KMS-11 (cell line): ENCODE results near the gene FGFR4.

ENCODE experiments used
- H2AFZ ChIP-seq: fragments of 200-600 bp; sonication (generic); 2 replicates; pipeline ENCODE4 v1.6.1; 2016; ENCODE audit warnings: antibody characterized with exemption, mixed run types, low read depth
- H3K27ac ChIP-seq: fragments of 200-600 bp; sonication (generic); 2 replicates; pipeline ENCODE4 v1.6.1; 2016; ENCODE audit warnings: mild to moderate bottlenecking, mixed run types
- H3K27me3 ChIP-seq: fragments of 200-600 bp; sonication (generic); 2 replicates; pipeline ENCODE4 v1.6.1; 2017; ENCODE audit warnings: mild to moderate bottlenecking, low read depth, mixed run types, moderate library complexity; ENCODE audit not compliant: insufficient read depth
- H3K36me3 ChIP-seq: fragments of 200-600 bp; sonication (generic); 2 replicates; pipeline ENCODE4 v1.6.1; 2017; ENCODE audit warnings: mild to moderate bottlenecking, mixed run types; ENCODE audit not compliant: insufficient read depth
- H3K4me1 ChIP-seq: fragments of 200-600 bp; sonication (generic); 2 replicates; pipeline ENCODE4 v1.6.1; 2016; ENCODE audit warnings: mild to moderate bottlenecking, low read depth, mixed run types; ENCODE audit not compliant: poor library complexity, severe bottlenecking
- H3K4me2 ChIP-seq: fragments of 200-600 bp; sonication (generic); 2 replicates; pipeline ENCODE4 v1.7.0; 2016; ENCODE audit warnings: mild to moderate bottlenecking, mixed run types
- H3K4me3 ChIP-seq: fragments of 200-600 bp; sonication (generic); IDR thresholded peaks from 2 replicates; pipeline ENCODE4 v1.6.1; 2017; ENCODE audit warnings: low read depth, low read length, mixed read lengths; ENCODE audit not compliant: insufficient read depth
- H3K79me2 ChIP-seq: fragments of 200-600 bp; sonication (generic); 2 replicates; pipeline ENCODE4 v1.6.1; 2016; ENCODE audit warnings: low read depth, mixed run types; ENCODE audit not compliant: insufficient read depth
- H3K9ac ChIP-seq: fragments of 200-600 bp; sonication (generic); 2 replicates; pipeline ENCODE4 v1.6.1; 2016; ENCODE audit warnings: mild to moderate bottlenecking, mixed run types
- H4K20me1 ChIP-seq: fragments of 200-600 bp; sonication (generic); 2 replicates; pipeline ENCODE4 v1.6.1; 2016; ENCODE audit warnings: mild to moderate bottlenecking, mixed run types; ENCODE audit not compliant: insufficient read depth
- TF ChIP-seq, protein P1 (sequence below): fragments of 200-600 bp; sonication (generic); conservative IDR thresholded peaks from 2 replicates; pipeline ENCODE4 v1.6.1; 2017; ENCODE audit warnings: low read depth, mild to moderate bottlenecking, antibody characterized with exemption, low read length, moderate library complexity, mixed read lengths

FGFR4 gene

DNA sequence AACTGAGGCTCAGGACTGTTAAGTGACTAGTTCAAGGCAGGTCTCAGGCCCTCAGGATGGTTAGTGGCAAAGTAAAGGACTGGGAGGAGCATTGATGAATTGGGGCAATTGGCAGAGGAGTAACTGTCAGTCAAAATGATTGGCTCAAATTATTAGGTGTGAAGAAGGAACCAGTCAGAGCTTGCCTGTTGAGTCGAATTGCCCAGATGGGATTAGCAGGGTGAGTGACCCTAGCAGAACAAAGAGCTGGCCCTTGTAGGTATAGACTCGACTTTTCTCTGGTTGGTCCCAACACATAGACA lies 44.3 kb downstream of the FGFR4 start:
- Histone ChIP-seq H3K36me3 (no peaks in the 10 kb centered on the region), H3K4me2 (no peak overlapping the region), H3K4me1 (peaks cover 11% of the 10 kb centered on the region), H2AFZ (no peak overlapping the region), H3K27me3 (no peaks in the 10 kb centered on the region), H3K4me3 (no peak overlapping the region), H4K20me1 (no peaks in the 10 kb centered on the region), H3K27ac (no peak overlapping the region), H3K9ac (no peak overlapping the region), H3K79me2 (no peaks in the 10 kb centered on the region; the same call in 1 of the 2 replicates)
- TF ChIP-seq, protein P1, sequence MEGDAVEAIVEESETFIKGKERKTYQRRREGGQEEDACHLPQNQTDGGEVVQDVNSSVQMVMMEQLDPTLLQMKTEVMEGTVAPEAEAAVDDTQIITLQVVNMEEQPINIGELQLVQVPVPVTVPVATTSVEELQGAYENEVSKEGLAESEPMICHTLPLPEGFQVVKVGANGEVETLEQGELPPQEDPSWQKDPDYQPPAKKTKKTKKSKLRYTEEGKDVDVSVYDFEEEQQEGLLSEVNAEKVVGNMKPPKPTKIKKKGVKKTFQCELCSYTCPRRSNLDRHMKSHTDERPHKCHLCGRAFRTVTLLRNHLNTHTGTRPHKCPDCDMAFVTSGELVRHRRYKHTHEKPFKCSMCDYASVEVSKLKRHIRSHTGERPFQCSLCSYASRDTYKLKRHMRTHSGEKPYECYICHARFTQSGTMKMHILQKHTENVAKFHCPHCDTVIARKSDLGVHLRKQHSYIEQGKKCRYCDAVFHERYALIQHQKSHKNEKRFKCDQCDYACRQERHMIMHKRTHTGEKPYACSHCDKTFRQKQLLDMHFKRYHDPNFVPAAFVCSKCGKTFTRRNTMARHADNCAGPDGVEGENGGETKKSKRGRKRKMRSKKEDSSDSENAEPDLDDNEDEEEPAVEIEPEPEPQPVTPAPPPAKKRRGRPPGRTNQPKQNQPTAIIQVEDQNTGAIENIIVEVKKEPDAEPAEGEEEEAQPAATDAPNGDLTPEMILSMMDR, result no peak

DNA sequence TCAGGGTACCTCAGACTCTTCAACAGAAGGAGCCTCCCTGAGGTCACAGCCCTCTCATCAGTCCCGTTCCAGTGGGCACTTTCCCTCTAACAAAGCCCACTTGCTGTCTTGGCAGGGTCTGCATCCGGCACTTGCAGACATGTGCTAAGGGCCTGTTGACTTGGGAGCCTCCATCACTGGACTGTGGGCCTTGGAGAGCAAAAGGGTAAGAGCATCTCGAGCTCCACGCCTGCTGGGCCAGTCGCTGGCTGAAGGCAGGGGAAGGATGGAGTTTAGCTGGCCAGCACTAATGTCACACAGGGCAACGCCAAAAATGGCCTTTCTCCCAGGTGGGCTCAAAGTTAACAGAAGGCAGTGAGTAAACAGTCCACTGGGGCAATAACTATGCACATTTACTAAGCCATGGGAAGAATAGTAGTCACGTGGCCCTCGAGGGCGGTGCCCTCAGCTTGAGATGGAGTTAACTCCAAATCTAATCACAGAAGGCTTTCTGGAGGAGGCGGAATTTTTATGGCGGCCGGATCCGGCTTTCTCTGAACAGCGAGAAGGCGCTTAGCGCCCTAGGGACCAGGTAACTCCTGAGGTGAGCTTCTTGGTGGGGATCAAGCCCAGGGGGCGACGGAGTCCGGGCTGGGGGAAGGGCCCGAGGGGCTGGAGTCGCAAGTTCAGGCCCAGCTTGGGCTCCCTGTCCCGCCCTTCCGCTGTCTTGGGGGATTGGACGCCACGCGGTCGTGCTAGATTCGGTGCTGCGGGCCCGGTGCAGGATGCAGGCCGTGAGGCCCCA lies 44.8 kb downstream of the FGFR4 start:
- no peak overlapping the region for H3K4me3 ChIP-seq

GRCh38 chr5:177132136-177133095 lies 45.7 kb downstream of the FGFR4 start:
- Histone ChIP-seq H3K27me3 (no peaks in the 10 kb centered on the region), H3K79me2 (peaks cover 10% of the 10 kb centered on the region; the same call in 1 of the 2 replicates), H3K36me3 (no peaks in the 10 kb centered on the region), H3K4me3 (no peak overlapping the region), H3K4me2 (no peak overlapping the region), H3K9ac (no peak overlapping the region), H2AFZ (peak overlapping the region; percentile 14; the same call in 1 of the 2 replicates), H3K27ac (no peak overlapping the region), H4K20me1 (no peaks in the 10 kb centered on the region), H3K4me1 (peaks cover 25% of the 10 kb centered on the region)
- TF ChIP-seq, protein P1, result no peak

More for the DNA sequence above, 44.8 kb downstream of the FGFR4 start:
- Histone ChIP-seq H3K79me2 (peaks cover 1% of the 10 kb centered on the region; the same call in 1 of the 2 replicates), H3K9ac (no peak overlapping the region), H3K36me3 (no peaks in the 10 kb centered on the region), H2AFZ (no peak overlapping the region), H3K4me1 (peaks cover 17% of the 10 kb centered on the region), H3K27me3 (no peaks in the 10 kb centered on the region), H3K4me2 (no peak overlapping the region), H3K27ac (no peak overlapping the region), H4K20me1 (no peaks in the 10 kb centered on the region)
- TF ChIP-seq, protein P1, result no peak

GRCh38 chr5:177133096-177133852 lies 46.6 kb downstream of the FGFR4 start, which contains the start of gene NSD1:
Gene NSD1 (plus strand): TSS chr5:177133773. CDS start chr5:177135104, 1,331 bp downstream.
- Histone ChIP-seq H3K36me3 (no peaks in the 10 kb centered on the region), H3K79me2 (peaks cover 16% of the 10 kb centered on the region; the same call in 1 of the 2 replicates), H3K9ac (peak within 1 kb of the TSS; percentile 92), H3K27me3 (no peaks in the 10 kb centered on the region), H3K4me1 (peaks cover 26% of the 10 kb centered on the region), H2AFZ (peak within 1 kb of the TSS; percentile 67), H3K4me2 (peak within 1 kb of the TSS; percentile 91), H4K20me1 (no peaks in the 10 kb centered on the region), H3K4me3 (no peak within 1 kb of the TSS), H3K27ac (peak within 1 kb of the TSS; percentile 48)
- TF ChIP-seq, protein P1, result no peak
